K562 (cell line): ENCODE results near the gene PALMD. TPM values are rescaled to one million over a fixed set of nuclear protein-coding genes. Genes with fewer than 3 reads are reported as not detected.

Experiments used
- ATAC-seq: fragments of 200-7000 bp; cut with Tn5 transposase; 3 replicates; pipeline ENCODE4 v1.9.1; 2020; ENCODE audit warnings: moderate library complexity
- BruUV-seq: library from RNA; stranded (reverse); fragments of 400-500 nt; replicated peaks from 2 replicates; lab custom pipeline; 2021; lab: Mats Ljungman, UMichigan
- CTCF ChIA-PET: fragments of 300-600 bp; formaldehyde crosslinking; extraction: SDS; loops from one replicate; lab custom pipeline; 2021; ENCODE audit warnings: low intra/inter-chr PET ratio; lab: Yijun Ruan, JAX
- POLR2A ChIA-PET: fragments of 300-600, 350-650 bp; sonication (Branson Sonifier 250); formaldehyde crosslinking; extraction: SDS; loops from one replicate; lab custom pipeline; 2021; ENCODE audit warnings: antibody characterized with exemption, inconsistent platforms; lab: Yijun Ruan, JAX
- DNase-seq, 4 experiments: peaks; one replicate each; pipeline versions ENCODE4 v3.0.0 to v3.0.0-alpha.2; 2011 to 2018; ENCODE audit warnings: low spot score in 3 of 4, mixed read lengths in 3 of 4; ENCODE audit errors: extremely low read depth in 1 of 4
- FAIRE-seq: peaks from 2 replicates; lab custom pipeline; 2011; peaks lifted over from hg19 to GRCh38; lab: Jason Lieb, UNC
- H2AFZ ChIP-seq: 2 replicates; pipeline ENCODE4 v1.6.0; 2011; ENCODE audit warnings: low read depth, low read length, control low read depth, inconsistent platforms
- H3K27ac ChIP-seq: fragments of 200-600 bp; 3 replicates; pipeline ENCODE4 v1.8.0; 2011; ENCODE audit warnings: low read depth, mild to moderate bottlenecking, control low read depth, inconsistent platforms, low read length, moderate library complexity, mixed read lengths; ENCODE audit errors: extremely low read depth
- H3K27me3 ChIP-seq, 2 experiments: fragments of 300-600 bp in 1 of 2; 2 replicates in 1 of 2; 3 replicates in 1 of 2; pipeline versions ENCODE4 v1.6.0 to v1.8.0; 2011; ENCODE audit warnings: inconsistent platforms in 2 of 2, low read length in 2 of 2, mild to moderate bottlenecking in 1 of 2, mixed read lengths in 1 of 2, moderate library complexity in 1 of 2; ENCODE audit not compliant: control insufficient read depth in 2 of 2, insufficient read depth in 2 of 2
- H3K36me3 ChIP-seq: fragments of 300-600 bp; 3 replicates; pipeline ENCODE4 v1.8.0; 2011; ENCODE audit warnings: mild to moderate bottlenecking, low read length, inconsistent platforms; ENCODE audit not compliant: control insufficient read depth, insufficient read depth
- H3K4me1 ChIP-seq, 2 experiments: fragments of 200-600 bp in 1 of 2; replicated peaks in 1 of 2; 2 replicates in 1 of 2; 3 replicates in 1 of 2; pipeline versions ENCODE4 v1.5.1 to v1.8.0; 2011; ENCODE audit warnings: inconsistent platforms in 2 of 2, low read length in 2 of 2, mild to moderate bottlenecking in 1 of 2, mixed read lengths in 1 of 2, moderate library complexity in 1 of 2; ENCODE audit not compliant: control insufficient read depth in 2 of 2, insufficient read depth in 2 of 2
- H3K4me2 ChIP-seq: 2 replicates; pipeline ENCODE4 v1.6.1; 2011; ENCODE audit warnings: low read length, control low read depth, inconsistent platforms, mixed read lengths; ENCODE audit not compliant: insufficient read depth
- H3K4me3 ChIP-seq: fragments of 200-600 bp; sonication (generic), shearing (Covaris generic); 2 replicates; pipeline ENCODE4 v1.5.1; 2016; ENCODE audit warnings: control low read depth, inconsistent platforms
- H3K79me2 ChIP-seq: fragments of 200-600 bp; 3 replicates; pipeline ENCODE4 v1.8.0; 2011; ENCODE audit warnings: low read length, inconsistent platforms; ENCODE audit not compliant: control insufficient read depth, insufficient read depth
- H3K9ac ChIP-seq, 2 experiments: 2 replicates each; pipeline versions ENCODE4 v1.6.0 to v1.6.1; 2011; ENCODE audit warnings: low read depth in 2 of 2, low read length in 2 of 2, control low read depth in 1 of 2, inconsistent platforms in 1 of 2, mild to moderate bottlenecking in 1 of 2, mixed read lengths in 1 of 2; ENCODE audit not compliant: insufficient read depth in 1 of 2
- H3K9me1 ChIP-seq: one replicate; pipeline ENCODE4 v1.6.0; 2011; ENCODE audit warnings: inconsistent platforms, mild to moderate bottlenecking, low read length, moderate library complexity; ENCODE audit not compliant: control insufficient read depth, insufficient read depth
- H3K9me3 ChIP-seq: replicated peaks from 2 replicates; pipeline ENCODE4 v1.5.1; 2011; ENCODE audit warnings: low read depth, low read length, inconsistent platforms; ENCODE audit not compliant: control insufficient read depth, insufficient read depth
- H4K20me1 ChIP-seq: replicated peaks from 2 replicates; pipeline ENCODE4 v1.6.1; 2011; ENCODE audit warnings: low read length, inconsistent platforms, mixed read lengths; ENCODE audit not compliant: control insufficient read depth, insufficient read depth
- DMBX1 ChIP-seq: fragments of 250-450 bp; sonication (Bioruptor Pico); IDR thresholded peaks from 2 replicates; pipeline ENCODE4 v1.8.0; 2022; ENCODE audit warnings: inconsistent platforms, mild to moderate bottlenecking, moderate library complexity, borderline replicate concordance
- GTF2E2 ChIP-seq: fragments of 200-800 bp; sonication (Bioruptor generic); IDR thresholded peaks from 2 replicates; pipeline ENCODE4 v1.6.1; 2016; ENCODE audit warnings: missing genetic modification characterization, missing compliant biosample characterization
- KLF6 ChIP-seq: fragments of 250-450 bp; sonication (Bioruptor Pico); IDR thresholded peaks from 2 replicates; pipeline ENCODE4 v1.4.0; 2020; ENCODE audit warnings: mild to moderate bottlenecking, moderate library complexity, borderline replicate concordance
- WGBS: fragments of 100-300 bp; shearing (Covaris generic); methylation state at CpG from one replicate; pipeline ENCODE4 v1.1.6; 2016; ENCODE audit warnings: low coverage, mixed read lengths; ENCODE audit not compliant: insufficient coverage; ENCODE audit errors: missing lambda C conversion rate; 5-methylcytosine and 5-hydroxymethylcytosine counted together
- in situ Hi-C: fragments of 300-500 bp; cut with MboI; formaldehyde crosslinking; loops from 4 replicates; pipeline ENCODE4 v1.15.0; 2018; ENCODE audit warnings: inconsistent platforms, mixed read lengths
- intact Hi-C: fragments of 100-400 bp; cut with micrococcal nuclease; formaldehyde crosslinking; loops from 2 replicates; pipeline ENCODE4 v1.14.2; 2022
- polyA plus RNA-seq, 8 experiments: library from polyadenylated mRNA; depleted of rRNA in 4 of 8; stranded (reverse) in 5 of 8; unstranded in 3 of 8; fragments of >200 nt; fragmentation: Nextera tagmentation in 2 of 8; fragmentation: Illumina TruSeq in 1 of 8; extraction: Ambion mirVana in 2 of 8; extraction: Trizol in 1 of 8; gene quantifications; 2 replicates each; pipeline versions ENCODE4 v1.2.1 to v1.2.3, GENCODE V29; 2011 to 2014; ENCODE audit warnings: inconsistent platforms in 1 of 8, missing spikeins in 1 of 8
- total RNA-seq, 7 experiments: library from RNA; depleted of rRNA in 6 of 7; stranded (reverse); fragments of >200 nt in 6 of 7; fragmentation: Illumina TruSeq in 2 of 7; extraction: Trizol in 2 of 7; gene quantifications; 2 replicates each; pipeline versions ENCODE4 v1.2.1 to v1.2.3, GENCODE V29; 2011 to 2021; ENCODE audit warnings: low replicate concordance in 1 of 7

PALMD gene
- total and polyA plus RNA-seq, 9 of the 15 experiments (the other 6 are each of a cell fraction or from before 2014, with no cell fraction given): 2.7 to 13.5 (median 5.4) TPM

DNA sequence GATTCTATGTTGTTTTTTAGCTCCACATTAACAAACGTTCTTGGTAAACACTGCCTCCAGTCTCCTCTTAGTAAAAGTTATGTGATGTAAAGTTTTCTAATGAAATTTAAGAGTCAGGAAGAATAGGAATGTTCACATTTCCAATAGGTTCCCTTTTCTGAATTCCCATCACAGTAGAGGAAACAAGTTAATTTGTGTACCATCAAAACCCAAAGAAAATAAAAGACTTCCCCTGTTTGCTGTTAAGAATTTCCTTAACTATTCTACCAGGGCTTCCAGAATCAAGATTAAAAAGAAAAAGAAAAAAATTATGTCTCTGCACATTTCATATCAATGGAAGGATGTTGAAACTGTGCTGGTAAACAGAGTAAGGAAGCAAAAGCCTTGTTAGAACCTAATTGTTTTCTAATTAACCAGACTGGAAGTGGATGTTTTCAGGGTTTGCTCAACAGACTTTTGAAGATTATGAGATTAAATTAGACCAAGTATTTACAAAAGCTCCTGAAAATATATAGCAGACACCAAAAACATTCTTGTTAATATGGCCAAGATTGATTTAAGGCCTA is 43.4 kb upstream of the PALMD start:
- no peak for DNase-seq
- Histone ChIP-seq H3K4me2 (no peak overlapping the region), H3K79me2 (no peaks in the 10 kb centered on the region), H3K4me3 (no peak overlapping the region), H3K9ac (no peak overlapping the region)
- ATAC-seq: no peak
- in situ Hi-C loops: no loop called here
- POLR2A ChIA-PET: interaction anchor here (0.7 to 0.8 kb wide), 2 partner anchors 21 to 240 kb away, joined by 3 to 4 read pairs; no protein-coding TSS in a partner anchor
- FAIRE-seq: no peak
- BruUV-seq: no TSS peak
- TF ChIP-seq KLF6 (CRISPR knock-in tag): no peak
- TF ChIP-seq GTF2E2: no peak
- TF ChIP-seq DMBX1: no peak
- TF ChIP-seq, all 486 proteins: peak for 0
- 59% methylated on average over 1 of the region's 1 CpG for WGBS
- Histone ChIP-seq H3K9me3 (peaks cover 5% of the 10 kb centered on the region; the same call in 1 of the 2 replicates), H2AFZ (peak overlapping the region; percentile 60), H3K36me3 (no peaks in the 10 kb centered on the region), H4K20me1 (no peaks in the 10 kb centered on the region), H3K27me3 (no peaks in the 10 kb centered on the region), H3K9me1 (no peaks in the 10 kb centered on the region), H3K4me1 (peaks cover 6 to 31% of the 10 kb centered on the region in 2 experiments; a peak in 4 of 5 replicates), H3K27ac (no peak overlapping the region)
- CTCF ChIA-PET: interaction anchor here (0.7 kb wide), 1 partner anchor 125 kb away, joined by 3 read pairs; no protein-coding TSS in a partner anchor
- intact Hi-C loops: no loop called here
